Activated T-cell treated with anti-CD3 and anti-CD28 coated beads, Interleukin-2, amount 50 U/mL, for 1 hour (primary cell): ENCODE data around the gene ARPC1B.
"Not testable (repeated sequence)": the region's sequence is repeated elsewhere in the genome, so short reads cannot be mapped to it uniquely, and the experiment has no call there.

Experiments
- DNase-seq: peaks from one replicate; pipeline ENCODE4 v3.0.0-alpha.2; 2020

Gene ARPC1B

GRCh38 chr7:99368750-99369389 lies 5.7 kb upstream of the ARPC1B start:
- DNase-seq = no peak

- DNase-seq = no peak
Observed at GRCh38 chr7:99369767-99370391, 4.7 kb upstream of the ARPC1B start.

GRCh38 chr7:99371376-99371920 lies 3.1 kb upstream of the ARPC1B start:
- no peak for DNase-seq

- no peak for DNase-seq
Observed at GRCh38 chr7:99372275-99373090, 2.0 kb upstream of the ARPC1B start.

- no peak for DNase-seq
Observed at GRCh38 chr7:99373091-99374066, 1.2 kb upstream of the ARPC1B start.

- DNase-seq = peak; percentile 74
Observed at GRCh38 chr7:99375070-99375807, 709 bp downstream of the ARPC1B start.

GRCh38 chr7:99379043-99379577 lies 4.6 kb downstream of the ARPC1B start:
- DNase-seq = peak; percentile 56

- DNase-seq = not testable (repeated sequence)
Observed at GRCh38 chr7:99379693-99380031, 5.1 kb downstream of the ARPC1B start.

GRCh38 chr7:99380032-99380822 lies 5.7 kb downstream of the ARPC1B start:
- DNase-seq = peak; percentile 40

GRCh38 chr7:99380823-99381663 lies 6.5 kb downstream of the ARPC1B start:
- peak; percentile 84 for DNase-seq

- DNase-seq = no peak
Observed at GRCh38 chr7:99381664-99382075, 7.1 kb downstream of the ARPC1B start.

- DNase-seq = no peak
Observed at GRCh38 chr7:99383203-99383602, 8.7 kb downstream of the ARPC1B start.

GRCh38 chr7:99383791-99384370 lies 9.4 kb downstream of the ARPC1B start:
- no peak for DNase-seq

- DNase-seq = no peak
Observed at GRCh38 chr7:99384523-99384922, 10.0 kb downstream of the ARPC1B start.

GRCh38 chr7:99385564-99385963 lies 11.0 kb downstream of the ARPC1B start:
- no peak for DNase-seq

GRCh38 chr7:99386584-99387238 lies 12.2 kb downstream of the ARPC1B start:
- DNase-seq = no peak

- DNase-seq = not testable (repeated sequence)
Observed at GRCh38 chr7:99387239-99387635, 12.7 kb downstream of the ARPC1B start.

- DNase-seq = no peak
Observed at GRCh38 chr7:99387912-99388311, 13.4 kb downstream of the ARPC1B start.

- DNase-seq = no peak
Observed at GRCh38 chr7:99389772-99390171, 15.2 kb downstream of the ARPC1B start.
